NCI-H526 treated with DMSO at 0.1 percent for 48 hours (cell line): Measurements from ENCODE around the gene RAMP2.

Experiments
- DNase-seq: peaks from one replicate; lab custom pipeline; 2025; lab: John Stamatoyannopoulos, UW

RAMP2 gene

DNA sequence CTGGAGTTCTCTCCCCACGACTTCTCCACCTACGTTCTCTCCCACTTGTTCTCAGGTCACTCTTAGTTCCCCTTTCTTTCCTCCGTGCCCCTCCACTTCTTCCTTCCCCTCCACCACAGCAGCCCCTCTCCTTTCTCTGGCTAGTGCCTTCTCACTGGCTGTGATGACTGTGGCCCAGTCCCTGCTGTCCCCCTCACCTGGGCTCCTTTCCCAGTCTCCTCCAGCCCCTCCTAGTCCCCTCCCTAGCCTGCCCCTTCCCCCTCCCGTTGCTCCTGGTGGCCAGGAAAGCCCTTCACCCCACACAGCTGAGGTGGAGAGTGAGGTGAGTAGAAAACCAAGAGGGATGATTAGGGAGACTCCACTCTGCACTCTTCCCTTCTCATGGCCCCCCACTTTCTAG is 34.0 kb downstream of the RAMP2 start:
- no peak for DNase-seq

DNA sequence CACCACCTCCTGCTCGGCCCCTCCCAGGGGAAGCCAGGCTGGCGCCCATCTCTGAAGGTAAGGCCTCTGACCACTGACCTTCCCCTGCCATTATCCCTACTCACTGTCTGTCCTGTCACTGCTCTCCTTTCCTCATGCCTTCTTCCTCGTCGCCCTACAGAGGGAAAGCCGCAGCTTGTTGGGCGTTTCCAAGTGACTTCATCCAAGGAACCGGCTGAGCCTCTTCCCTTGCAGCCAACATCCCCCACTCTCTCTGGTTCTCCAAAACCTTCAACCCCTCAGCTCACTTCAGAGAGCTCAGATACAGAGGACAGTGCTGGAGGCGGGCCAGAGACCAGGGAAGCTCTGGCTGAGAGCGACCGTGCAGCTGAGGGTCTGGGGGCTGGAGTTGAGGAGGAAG is 34.4 kb downstream of the RAMP2 start:
- DNase-seq = no peak

DNA sequence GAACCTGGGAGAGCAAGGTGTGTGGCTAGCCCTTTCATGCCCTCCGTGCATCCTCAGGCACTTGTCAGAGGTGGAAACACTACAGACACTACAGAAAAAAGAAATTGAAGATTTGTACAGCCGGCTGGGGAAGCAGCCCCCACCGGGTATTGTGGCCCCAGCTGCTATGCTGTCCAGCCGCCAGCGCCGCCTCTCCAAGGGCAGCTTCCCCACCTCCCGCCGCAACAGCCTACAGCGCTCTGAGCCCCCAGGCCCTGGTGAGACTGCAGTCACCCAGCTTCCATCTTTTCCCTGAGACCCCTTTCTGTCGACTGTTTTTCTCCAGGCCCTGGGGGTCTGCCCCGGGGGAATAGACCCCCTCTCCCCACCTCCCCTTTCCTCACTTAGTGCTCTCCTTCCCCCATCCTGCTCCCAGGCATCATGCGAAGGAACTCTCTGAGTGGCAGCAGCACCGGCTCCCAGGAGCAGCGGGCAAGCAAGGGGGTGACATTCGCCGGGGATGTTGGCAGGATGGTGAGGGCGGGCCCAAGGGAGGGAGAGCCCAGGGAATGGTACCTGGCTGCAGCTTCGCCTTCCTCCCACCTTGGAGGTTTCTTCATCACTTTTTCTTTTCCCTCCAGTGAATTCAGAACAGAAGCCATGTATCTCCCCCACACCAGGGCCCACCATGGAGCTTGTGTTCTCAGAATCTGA is 35.2 kb downstream of the RAMP2 start:
- DNase-seq = no peak

DNA sequence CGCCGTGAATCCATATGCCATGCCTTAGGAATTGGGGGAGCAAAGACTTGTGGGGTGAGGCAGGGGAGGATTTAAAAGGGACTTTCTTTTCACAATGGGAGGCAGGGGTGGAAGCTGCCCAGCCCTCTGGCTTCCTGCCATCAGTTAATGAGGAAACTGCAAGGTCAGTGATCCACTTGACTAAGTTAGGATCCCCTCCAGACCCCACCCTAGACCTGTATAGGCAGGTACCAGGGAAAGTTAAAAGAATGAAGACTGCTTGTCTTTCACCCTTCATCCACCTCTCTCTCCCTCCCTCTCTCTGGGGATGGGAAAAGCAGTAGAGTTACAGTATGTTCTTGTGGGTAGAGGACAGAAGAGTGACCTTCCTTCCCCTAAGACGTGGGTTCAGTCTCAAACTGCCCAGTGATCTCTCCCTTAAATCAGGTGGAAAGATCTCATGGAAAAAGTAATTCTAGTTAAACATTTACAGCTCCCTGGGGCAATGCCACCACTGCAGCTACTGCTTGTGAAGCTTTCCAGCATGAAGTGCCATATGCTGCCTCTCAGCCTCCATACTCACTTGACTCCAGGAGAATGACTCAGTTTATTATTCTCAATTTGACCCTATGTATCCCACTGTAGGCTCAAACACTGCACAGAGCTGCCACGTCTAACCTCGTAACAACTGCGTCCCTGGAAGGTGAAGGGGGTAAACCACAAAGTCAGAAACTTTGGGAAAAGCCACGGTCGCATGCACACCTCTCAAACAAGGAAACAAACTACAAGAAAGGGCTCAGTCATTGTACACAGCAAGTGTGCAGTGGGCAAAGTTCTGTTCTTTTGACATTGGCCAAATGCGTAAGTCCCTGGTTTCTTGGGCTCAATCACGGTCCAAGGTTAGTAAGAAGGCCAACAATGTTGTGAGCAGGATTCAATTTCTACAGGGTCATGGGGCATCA is 36.3 kb downstream of the RAMP2 start:
- DNase-seq = no peak

DNA sequence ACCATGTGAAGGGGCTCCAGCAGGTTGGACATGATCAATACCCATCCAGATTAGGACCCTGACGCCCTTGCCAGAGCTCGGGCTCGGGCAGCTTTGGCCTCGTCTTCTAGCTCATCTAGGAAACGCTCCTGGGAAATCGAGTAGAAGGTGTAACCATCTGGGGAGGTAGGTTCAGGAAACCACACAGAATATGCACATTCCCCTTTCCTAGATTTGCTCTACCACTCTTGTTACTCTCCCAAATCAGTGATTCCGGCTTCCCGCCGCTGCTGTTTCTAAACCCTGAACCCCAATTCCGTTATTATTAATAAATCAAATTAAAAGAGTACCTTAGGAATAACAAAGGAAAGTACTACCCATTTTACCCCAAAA is 37.0 kb downstream of the RAMP2 start:
- DNase-seq = no peak

DNA sequence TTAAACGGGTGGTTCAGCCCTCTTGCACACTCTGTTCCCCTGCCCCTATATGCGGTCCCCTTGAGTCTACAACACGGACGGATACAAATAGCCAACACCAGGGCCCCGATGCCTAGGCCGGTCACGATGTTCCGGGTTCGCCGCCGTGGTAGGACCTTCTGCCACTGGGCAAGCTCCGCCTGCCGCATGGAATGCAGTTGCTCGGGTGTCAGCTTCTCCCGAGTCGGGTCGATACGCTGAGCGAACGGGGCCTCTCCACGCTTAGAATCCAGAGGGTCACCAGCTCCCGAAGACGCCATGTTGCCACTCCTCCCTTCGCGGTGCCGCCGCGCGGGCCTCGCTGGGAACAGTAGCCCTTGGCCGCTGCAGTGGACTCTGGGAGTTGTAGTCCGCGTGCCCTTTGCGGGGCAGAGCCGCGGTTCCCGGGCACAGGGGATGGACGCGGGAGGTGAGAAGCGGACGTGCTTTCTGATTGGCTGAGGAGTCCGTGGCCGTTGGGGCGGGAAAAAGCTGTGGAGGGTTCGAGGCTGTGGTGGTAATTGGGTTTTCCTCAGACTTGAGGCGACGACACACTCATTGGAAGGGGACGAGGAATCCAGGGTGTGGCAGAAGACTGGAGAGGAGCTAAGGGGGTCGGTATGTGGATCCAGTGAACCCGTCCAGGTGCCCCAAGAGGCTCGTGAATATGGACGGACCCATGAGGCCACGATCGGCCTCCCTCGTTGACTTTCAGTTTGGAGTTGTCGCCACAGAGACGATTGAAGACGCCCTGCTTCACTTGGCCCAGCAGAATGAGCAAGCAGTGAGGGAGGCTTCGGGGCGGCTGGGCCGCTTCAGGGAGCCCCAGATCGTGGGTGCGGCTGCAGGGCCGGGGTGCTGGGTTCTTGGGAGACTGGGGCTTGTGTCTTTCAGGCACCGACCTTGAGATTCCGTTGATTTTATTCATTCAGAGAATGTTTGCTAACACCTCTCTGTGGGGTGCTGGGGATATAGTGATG is 37.7 kb downstream of the RAMP2 start, which contains the start of the genes CNTD1 and COA3:
CNTD1 (plus strand) TSS at position 479 of the 998 bp plus-strand sequence; CDS start at position 686, 207 bp downstream.
COA3 (minus strand) TSS at position 322 of the 998 bp plus-strand sequence; CDS start at position 299, 23 bp downstream.
- DNase-seq = peak; percentile 70

DNA sequence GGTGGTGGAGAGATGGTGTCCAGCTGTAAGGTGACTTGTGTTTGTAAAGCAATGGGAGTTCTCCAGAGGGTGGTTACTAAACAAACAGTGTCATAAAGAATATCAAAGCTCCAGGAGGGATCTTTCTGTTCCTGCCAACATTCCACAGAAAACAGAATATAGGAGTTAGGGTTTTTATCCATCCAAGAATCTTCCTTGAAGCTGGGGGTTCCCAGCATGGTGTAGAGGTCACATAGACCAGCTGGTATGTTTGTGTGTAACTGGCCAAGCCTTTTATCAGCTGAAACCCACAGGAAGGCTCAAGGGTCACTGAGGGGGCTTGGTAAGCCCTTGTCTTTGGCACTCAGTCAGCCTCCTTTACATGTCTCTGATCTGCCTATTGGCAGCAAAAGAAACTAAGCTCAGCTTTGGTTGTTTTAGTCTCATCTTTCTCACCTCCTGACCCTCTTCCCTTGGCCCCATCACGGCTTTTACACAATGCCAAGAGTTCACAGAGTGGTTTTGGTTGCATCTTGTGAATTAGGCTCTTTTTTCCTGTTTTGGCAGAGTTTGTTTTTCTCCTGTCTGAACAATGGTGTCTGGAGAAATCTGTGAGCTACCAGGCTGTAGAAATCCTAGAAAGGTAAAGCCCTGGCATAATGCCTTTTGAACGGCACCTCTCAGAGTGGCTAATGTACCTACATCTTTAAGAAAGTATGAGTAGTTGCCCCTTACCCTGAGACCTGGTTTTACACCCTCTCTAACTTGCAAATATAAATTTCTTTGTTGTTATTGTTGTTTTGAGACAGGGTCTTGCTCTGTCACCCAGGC is 42.3 kb downstream of the RAMP2 start:
- DNase-seq = no peak

DNA sequence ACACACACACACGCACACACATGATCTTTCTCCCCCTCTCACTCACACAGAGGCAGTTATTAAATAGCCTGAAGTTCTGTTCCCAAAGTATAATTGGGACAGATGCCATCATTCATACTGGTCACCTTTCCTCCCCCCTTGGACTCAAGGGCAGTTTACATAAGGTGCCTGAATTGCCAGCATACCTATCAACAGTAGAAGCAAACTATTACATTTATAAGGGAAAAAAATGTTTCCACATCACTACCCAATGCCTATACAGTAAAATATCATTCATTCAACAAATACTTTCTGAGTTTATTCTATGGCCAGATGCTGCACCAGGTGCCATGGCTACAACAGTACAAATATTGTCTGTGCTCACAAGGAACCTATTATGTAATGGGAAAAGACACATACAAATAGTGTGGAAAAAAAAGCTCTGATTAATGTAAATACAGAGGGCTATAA is 43.9 kb downstream of the RAMP2 start:
- no peak for DNase-seq

DNA sequence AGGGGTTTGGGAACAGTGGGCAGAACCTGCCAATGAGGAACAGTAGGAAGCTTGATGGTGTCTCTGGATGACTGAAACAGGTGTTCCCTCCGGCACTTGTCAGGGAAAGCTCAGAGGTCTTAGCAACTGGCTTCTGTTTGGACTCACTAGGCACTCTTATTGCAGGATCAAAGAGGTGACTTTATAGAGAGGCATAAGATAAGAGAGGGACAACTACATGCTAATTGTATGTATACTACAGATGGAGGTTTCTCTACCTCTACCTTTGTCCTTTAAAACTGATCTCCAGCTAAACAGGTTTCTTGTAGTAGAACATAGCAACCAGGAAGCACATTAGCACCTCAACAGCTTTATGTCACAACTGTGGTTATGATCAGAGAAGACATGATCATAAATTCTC is 45.2 kb downstream of the RAMP2 start:
- no peak for DNase-seq

DNA sequence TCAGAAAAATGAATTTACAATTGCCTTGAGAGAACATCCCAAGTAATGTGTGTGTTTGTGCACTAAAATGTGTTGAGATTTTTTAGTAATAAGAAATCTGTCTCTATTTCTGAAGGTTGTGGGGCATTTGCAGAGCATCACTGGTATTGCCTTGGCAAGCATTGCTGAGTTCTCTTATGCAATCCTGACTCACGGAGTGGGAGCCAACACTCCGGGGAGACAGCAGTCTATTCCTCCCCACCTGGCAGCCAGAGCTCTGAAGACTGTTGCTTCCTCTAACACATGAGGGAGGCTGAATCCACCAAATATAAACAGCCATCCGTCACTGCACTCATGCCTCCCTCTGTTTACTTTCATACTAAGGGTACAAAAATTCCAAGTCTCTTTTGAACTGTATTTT is 48.2 kb downstream of the RAMP2 start:
- DNase-seq = no peak
